Suprapubic skin (tissue), 4 donors: Measurements from ENCODE around the gene TUBA3E. TPM values are rescaled to one million over a fixed set of nuclear protein-coding genes. Genes with fewer than 3 reads are reported as not detected.
"Not testable (repeated sequence)": the region's sequence is repeated elsewhere in the genome, so short reads cannot be mapped to it uniquely, and the experiment has no call there.

ENCODE experiments used
- DNase-seq, 2 donors: peaks; one replicate each; pipeline ENCODE4 v3.0.0-alpha.2; 2019; ENCODE audit warnings: low spot score in 2 of 2
- H3K27ac ChIP-seq: fragments of 200-600 bp; sonication (generic); one replicate; pipeline ENCODE4 v1.5.1; 2019
- H3K27me3 ChIP-seq: fragments of 200-600 bp; sonication (generic); one replicate; pipeline ENCODE4 v1.5.1; 2019
- H3K36me3 ChIP-seq: fragments of 200-600 bp; sonication (generic); one replicate; pipeline ENCODE4 v1.5.1; 2019
- H3K4me1 ChIP-seq: fragments of 200-600 bp; sonication (generic); one replicate; pipeline ENCODE4 v1.5.1; 2019
- H3K4me3 ChIP-seq: fragments of 200-600 bp; sonication (generic); one replicate; pipeline ENCODE4 v1.5.1; 2019; ENCODE audit warnings: mild to moderate bottlenecking
- H3K9me3 ChIP-seq: fragments of 200-600 bp; sonication (generic); one replicate; pipeline ENCODE4 v1.5.1; 2019
- CTCF ChIP-seq, 2 donors: fragments of 200-600 bp in 1 of 2; fragments of 450-650 bp in 1 of 2; sonication (generic) in 1 of 2; IDR thresholded peaks; one replicate each; pipeline ENCODE4 v1.5.1; 2016 to 2019; ENCODE audit warnings: antibody characterized with exemption in 2 of 2, mild to moderate bottlenecking in 1 of 2, moderate library complexity in 1 of 2
- EP300 ChIP-seq: sonication (generic); formaldehyde crosslinking; IDR thresholded peaks from one replicate; pipeline ENCODE4 v1.6.1; 2017; ENCODE audit warnings: antibody characterized with exemption
- POLR2A ChIP-seq, 2 donors: fragments of 450-650 bp; IDR thresholded peaks; one replicate each; pipeline ENCODE4 v1.6.1; 2017; ENCODE audit warnings: antibody characterized with exemption in 2 of 2, mild to moderate bottlenecking in 2 of 2, moderate library complexity in 2 of 2
- POLR2AphosphoS5 ChIP-seq, 3 donors: sonication (generic); formaldehyde crosslinking; IDR thresholded peaks; one replicate each; pipeline ENCODE4 v1.6.1; 2017; ENCODE audit warnings: antibody characterized with exemption in 3 of 3
- WGBS: methylation state at CpG from one replicate; pipeline ENCODE4 v1.1.5; 2018; 5-methylcytosine and 5-hydroxymethylcytosine counted together
- total RNA-seq, 4 donors: library from RNA; depleted of rRNA; stranded (reverse); fragments of >200 nt; gene quantifications; one replicate each; pipeline ENCODE4 v1.1.0, GENCODE V29; 2016

TUBA3E gene
- total RNA-seq, result not detected

- TF ChIP-seq EP300, result no peak
- TF ChIP-seq POLR2AphosphoS5 (IDR thresholded peaks at IDR 0.05), result no peak
- no peak for TF ChIP-seq POLR2A (IDR thresholded peaks at IDR 0.05)
- no peak for TF ChIP-seq CTCF (IDR thresholded peaks at IDR 0.05)
- Histone ChIP-seq H3K9me3 (no peaks in the 10 kb centered on the region), H3K4me3 (no peak within 1 kb of the TSS), H3K27ac (no peak within 1 kb of the TSS), H3K4me1 (no peaks in the 10 kb centered on the region), H3K36me3 (no peaks in the 10 kb centered on the region), H3K27me3 (no peaks in the 10 kb centered on the region)
- WGBS, result no CpG with 5 or more reads among the region's 26 CpGs
- no peak for DNase-seq
These were observed at the start of gene TUBA3E for GRCh38 chr2:130198343-130198742. Gene TUBA3E, minus strand, starts transcription at chr2:130198439. Its CDS starts 79 bp downstream, at chr2:130198360.

GRCh38 chr2:130246430-130246829, 48.2 kb upstream of the TUBA3E start:
- no peaks in the 10 kb centered on the region for H3K9me3 ChIP-seq
- H3K27me3 ChIP-seq, result peaks cover 36% of the 10 kb centered on the region
- no peak overlapping the region for H3K27ac ChIP-seq
- H3K36me3 ChIP-seq, result no peaks in the 10 kb centered on the region
- no peak overlapping the region for H3K4me3 ChIP-seq
- no peak for DNase-seq
- no peak for TF ChIP-seq POLR2AphosphoS5 (IDR thresholded peaks at IDR 0.05)
- no peak for TF ChIP-seq POLR2A (IDR thresholded peaks at IDR 0.05)
- TF ChIP-seq CTCF (IDR thresholded peaks at IDR 0.05), result no peak
- TF ChIP-seq EP300, result no peak
- WGBS, result 40% methylated on average over 7 of the region's 7 CpGs
- no peaks in the 10 kb centered on the region for H3K4me1 ChIP-seq

- TF ChIP-seq CTCF (IDR thresholded peaks at IDR 0.05) (no peak), EP300 (no peak), POLR2AphosphoS5 (IDR thresholded peaks at IDR 0.05) (no peak), POLR2A (IDR thresholded peaks at IDR 0.05) (no peak)
- no peak overlapping the region for H3K4me3 ChIP-seq
- H3K36me3 ChIP-seq, result no peaks in the 10 kb centered on the region
These were observed 47.7 kb upstream of the TUBA3E start for GRCh38 chr2:130245976-130246375.

GRCh38 chr2:130243359-130243758, 45.1 kb upstream of the TUBA3E start:
- no peak for DNase-seq
- Histone ChIP-seq H3K36me3 (no peaks in the 10 kb centered on the region), H3K27ac (no peak overlapping the region), H3K4me1 (no peaks in the 10 kb centered on the region), H3K4me3 (no peak overlapping the region), H3K9me3 (no peaks in the 10 kb centered on the region), H3K27me3 (peaks cover 15% of the 10 kb centered on the region)
- TF ChIP-seq CTCF (IDR thresholded peaks at IDR 0.05) (no peak), POLR2A (IDR thresholded peaks at IDR 0.05) (no peak), POLR2AphosphoS5 (IDR thresholded peaks at IDR 0.05) (no peak), EP300 (no peak)
- 86% methylated on average over 2 of the region's 2 CpGs for WGBS

More at GRCh38 chr2:130245976-130246375, 47.7 kb upstream of the TUBA3E start:
- Histone ChIP-seq H3K27me3 (peaks cover 31% of the 10 kb centered on the region), H3K4me1 (no peaks in the 10 kb centered on the region), H3K27ac (no peak overlapping the region), H3K9me3 (no peaks in the 10 kb centered on the region)
- DNase-seq, result no peak
- 76% methylated on average over 3 of the region's 3 CpGs for WGBS

- H3K27ac ChIP-seq, result no peak overlapping the region
- 84% methylated on average over 8 of the region's 8 CpGs for WGBS
- no peaks in the 10 kb centered on the region for H3K36me3 ChIP-seq
These were observed 42.9 kb upstream of the TUBA3E start for GRCh38 chr2:130241041-130241707.

DNA sequence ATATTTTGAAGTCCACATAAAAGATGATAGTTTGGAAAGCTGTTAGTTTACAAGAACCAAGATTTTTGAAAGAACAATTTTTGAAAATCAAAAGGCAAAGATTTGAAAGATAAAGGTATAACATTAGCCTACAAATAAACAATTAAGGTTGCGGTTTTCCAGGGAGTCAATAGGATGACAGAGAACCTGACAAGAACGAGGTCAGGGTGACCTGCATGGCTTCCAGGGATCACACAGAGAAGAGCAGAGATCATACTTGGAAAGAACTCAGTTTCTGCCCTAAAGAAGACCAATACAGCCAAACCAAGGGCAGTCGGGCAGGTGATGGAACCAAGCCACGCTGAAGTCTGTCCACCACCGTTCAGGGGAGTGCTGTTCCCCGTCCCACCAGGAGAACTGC, 41.3 kb upstream of the TUBA3E start:
- not testable (repeated sequence) for H3K27ac ChIP-seq, H3K36me3 ChIP-seq, H3K4me1 ChIP-seq, H3K27me3 ChIP-seq, H3K9me3 ChIP-seq, DNase-seq, H3K4me3 ChIP-seq
- 73% methylated on average over 6 of the region's 6 CpGs for WGBS

More at GRCh38 chr2:130241041-130241707, 42.9 kb upstream of the TUBA3E start:
- TF ChIP-seq POLR2A (IDR thresholded peaks at IDR 0.05) (no peak), EP300 (no peak), CTCF (IDR thresholded peaks at IDR 0.05) (no peak), POLR2AphosphoS5 (IDR thresholded peaks at IDR 0.05) (no peak)
- no peak for DNase-seq
- Histone ChIP-seq H3K4me1 (no peaks in the 10 kb centered on the region), H3K4me3 (no peak overlapping the region), H3K27me3 (peaks cover 8% of the 10 kb centered on the region), H3K9me3 (no peaks in the 10 kb centered on the region)

DNA sequence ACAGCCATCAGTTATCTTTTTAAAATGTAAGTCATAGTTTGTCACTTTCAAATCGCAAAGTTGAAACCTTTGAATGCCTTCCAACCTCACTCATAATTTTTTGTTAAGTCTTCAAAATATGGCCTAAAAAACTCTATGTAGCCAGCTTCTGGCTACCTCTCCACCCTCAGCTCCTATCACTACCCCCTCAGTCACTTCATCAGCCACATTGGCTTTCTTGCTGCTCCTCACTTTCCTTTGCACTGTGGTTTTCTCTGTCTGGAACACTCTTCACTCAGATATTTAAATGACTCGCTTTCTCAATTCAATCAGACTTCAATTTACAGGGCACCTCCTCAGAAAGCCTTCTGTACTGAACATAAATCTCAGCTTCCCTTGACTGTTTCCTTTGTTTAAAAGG, 34.8 kb upstream of the TUBA3E start:
- peaks cover 18% of the 10 kb centered on the region for H3K27me3 ChIP-seq
- not testable (repeated sequence) for H3K4me1 ChIP-seq
- WGBS, result 88% methylated on average over 2 of the region's 2 CpGs

More for the DNA sequence above, 34.8 kb upstream of the TUBA3E start:
- not testable (repeated sequence) for H3K4me3 ChIP-seq, H3K9me3 ChIP-seq, DNase-seq, H3K27ac ChIP-seq, H3K36me3 ChIP-seq
